HG03520 (cell line): ENCODE data around the gene RAB3A.
"Not testable (repeated sequence)": the region's sequence is repeated elsewhere in the genome, so short reads cannot be mapped to it uniquely, and the experiment has no call there.

Source experiments
- ATAC-seq: cut with Tn5 transposase; IDR thresholded peaks from one replicate; pipeline ENCODE4 v1.9.1; 2021; ENCODE audit warnings: mild to moderate bottlenecking, moderate library complexity; ENCODE audit not compliant: unreplicated experiment

Gene RAB3A

DNA sequence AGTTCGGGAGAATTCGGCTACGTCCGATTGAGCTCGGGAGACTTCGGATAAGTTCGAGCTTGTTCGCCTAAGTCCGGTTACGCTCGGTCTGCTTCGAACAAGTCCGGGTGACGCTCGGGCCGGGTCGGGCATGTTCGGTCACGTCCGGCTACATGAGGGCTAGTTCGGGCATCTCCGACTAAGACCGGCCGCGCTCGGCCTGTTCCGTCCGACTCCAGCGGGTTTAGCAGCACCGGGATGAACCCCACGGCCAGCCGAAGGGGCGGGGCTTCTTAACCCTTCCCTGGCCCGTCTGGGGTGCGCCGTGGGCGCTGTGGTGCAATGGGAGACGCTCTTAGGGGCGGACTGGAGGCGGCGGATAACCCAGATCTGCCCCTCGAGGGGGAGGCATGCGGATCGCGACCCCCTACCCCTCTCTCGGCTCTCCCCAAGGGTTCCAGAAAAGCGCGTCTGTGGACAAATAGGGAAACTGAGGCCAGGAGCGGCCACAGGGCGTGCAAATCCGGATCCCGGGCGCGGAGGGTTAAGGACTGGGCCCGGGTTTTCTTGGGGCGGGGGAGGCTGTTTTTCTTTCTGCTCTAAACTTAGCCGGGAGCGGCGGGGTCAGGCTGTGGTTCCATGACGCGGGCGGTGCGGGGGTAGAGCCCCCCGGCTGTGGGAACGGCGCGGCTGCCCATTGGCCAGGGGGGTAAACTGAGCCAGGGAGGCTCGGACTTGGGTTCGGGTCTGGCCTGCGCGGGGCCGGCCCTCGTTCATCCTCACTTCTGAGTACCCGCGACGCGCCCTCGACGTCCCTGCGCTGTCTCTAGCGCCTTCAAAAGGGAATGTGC, 20.9 kb upstream of the RAB3A start:
- ATAC-seq: peak; percentile 86

DNA sequence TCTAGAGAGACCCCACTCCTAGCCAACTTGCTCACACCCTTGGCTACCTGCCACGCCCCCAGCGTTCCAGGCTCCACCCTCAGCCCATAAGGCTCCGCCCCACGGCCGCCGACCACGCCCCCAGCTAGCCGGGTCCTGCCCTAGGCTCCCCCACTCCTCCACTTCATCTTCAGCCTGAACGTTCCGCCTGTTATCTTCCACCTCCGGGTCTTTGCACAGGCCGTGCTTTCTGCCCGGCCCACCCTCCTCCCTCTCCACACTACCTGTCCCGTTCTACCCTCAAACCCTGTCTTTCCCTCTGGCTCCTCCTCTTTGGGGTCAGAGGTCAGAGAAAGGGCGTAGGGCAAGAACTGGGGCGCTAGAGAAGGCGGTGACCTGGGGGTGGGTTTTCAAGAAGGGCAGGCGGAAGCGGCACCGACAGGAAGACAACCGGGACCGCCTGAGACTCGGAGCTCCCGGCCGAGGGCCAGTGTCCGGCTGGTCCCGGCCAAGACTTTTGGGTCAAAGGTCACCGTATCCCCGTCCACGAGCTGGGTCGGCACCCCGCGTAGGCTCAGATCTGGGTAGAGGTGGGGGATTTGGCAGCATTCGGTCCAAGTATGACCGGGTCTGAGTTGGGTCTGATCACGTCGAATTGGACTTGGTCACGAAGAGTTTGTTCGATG, 20.1 kb upstream of the RAB3A start:
- ATAC-seq: no peak

DNA sequence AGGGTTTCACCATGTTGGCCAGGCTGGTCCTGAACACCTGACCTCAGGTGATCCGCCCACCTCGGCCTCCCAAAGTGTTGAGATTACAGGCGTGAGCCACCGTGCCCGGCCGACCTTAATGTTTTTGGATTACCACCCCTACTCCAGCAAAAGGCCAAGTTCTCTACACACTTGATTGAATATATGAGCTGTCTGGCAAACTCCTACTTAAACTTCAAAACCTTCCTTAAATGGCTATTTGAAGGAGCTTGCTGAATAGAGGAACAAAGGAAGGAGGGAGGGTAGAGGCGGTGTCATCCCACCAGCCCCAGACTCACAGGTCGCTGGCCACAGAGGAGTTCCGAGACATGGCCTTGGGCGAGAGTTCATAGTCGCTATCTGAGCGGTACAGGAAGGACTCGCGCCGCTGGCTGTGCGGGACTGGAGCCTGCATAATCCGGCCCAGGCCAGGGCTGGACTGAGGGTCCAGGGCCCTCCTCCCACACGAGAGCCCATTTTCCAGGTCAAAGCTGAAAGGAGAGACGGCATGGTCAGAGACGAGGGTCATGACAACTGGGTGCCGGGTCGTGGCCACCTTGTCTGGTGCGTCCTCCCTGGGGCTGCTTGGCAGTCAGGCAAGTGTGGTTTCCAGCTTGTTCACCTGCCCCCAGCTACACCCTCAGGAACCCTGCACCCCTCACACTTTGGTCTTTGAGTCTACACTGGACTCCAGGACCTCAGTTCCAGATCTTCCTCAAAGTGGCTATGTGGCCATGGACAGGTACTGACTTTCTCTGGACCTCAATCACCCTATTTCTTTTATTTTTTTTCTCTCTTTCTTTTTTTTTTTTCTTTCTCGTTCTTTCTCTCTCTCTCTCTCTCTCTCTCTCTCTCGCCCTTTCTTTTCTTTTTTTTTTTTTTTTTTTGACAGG, 18.2 kb upstream of the RAB3A start:
- no peak for ATAC-seq

DNA sequence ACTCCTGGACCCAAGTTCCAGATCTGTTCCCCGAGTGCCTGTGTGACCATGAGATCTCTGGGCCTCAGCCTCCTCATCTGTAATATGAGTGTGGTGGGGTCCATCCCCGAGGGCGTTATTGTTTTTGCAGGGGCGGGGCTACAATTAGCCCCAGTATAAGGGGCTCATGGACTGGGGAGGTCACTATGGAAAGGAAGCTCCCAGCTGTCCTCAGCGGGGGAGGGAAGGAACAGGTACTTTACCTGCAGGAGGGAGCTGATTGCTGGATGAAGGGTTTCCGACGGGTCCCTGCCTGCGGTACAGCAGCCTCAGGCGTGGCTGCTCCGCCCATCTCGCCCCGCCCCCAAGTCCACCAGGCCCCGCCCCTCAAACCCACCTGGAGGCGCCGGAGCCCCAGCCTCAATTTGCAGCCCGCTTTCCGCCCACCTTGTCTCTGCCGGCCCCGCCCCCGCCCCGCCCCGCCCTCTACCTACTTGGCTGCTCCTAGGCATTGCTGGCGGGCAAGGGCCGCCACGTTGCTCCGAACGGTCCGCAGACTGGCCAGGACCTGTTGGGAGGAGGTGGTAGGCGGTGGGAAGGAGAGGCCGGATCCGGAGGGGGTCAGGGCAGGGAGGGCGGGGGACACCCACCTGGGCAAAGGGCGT, 16.9 kb upstream of the RAB3A start:
- ATAC-seq: no peak

DNA sequence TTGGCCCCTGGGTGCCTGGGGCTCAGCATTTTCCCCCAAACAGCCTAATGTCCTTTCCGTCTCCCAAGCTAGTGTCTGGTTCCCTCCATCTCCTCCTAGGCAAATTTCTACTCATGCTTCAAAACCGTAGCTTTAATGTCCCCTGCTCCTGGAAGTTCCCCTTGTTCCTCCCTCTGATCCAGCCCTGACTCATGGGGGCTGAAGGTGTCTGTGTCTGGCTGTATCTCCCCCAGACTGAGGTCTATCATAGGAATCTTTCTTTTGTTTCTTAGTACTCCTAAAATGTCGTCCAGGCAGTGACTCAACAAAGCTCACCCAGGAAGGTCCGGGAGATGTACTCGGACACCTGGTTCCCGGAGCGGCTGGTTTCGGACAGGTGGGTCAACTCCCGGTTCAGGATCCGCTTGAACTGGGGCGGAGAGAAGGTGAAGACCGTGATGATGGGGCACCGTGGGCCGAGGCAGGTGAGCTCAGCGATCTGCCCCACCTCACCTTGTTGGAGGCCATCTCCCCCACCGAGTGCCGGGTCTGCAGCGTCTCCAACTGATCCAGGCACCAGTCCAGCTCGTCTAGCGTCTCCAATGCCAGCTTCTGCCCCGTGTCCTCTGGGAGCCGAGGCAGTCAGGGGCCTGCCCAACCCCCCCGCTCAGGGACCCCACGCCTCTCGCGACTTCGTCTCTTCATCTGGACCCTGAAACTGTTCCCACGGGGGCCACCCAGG, 16.2 kb upstream of the RAB3A start:
- ATAC-seq: no peak

DNA sequence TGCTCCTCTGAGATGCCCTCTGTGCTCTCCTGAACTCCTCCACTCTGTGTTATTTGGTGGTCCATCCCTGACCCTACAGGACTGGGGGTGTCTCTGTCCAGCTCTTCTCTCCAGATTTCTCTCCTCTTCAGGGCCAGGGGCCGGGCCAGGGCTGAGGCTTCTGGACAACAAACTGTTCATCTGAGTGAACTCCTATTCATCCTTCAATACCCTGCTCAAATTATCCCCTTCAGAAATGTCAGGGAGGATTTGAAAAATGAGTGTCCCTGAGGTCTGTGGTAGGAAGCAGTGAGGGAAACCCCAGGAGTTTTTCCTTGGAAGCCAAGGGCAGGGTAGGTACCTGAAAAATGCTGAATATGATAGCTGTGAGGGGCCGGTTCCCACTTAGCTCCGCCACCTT, 14.8 kb upstream of the RAB3A start:
- ATAC-seq: no peak

DNA sequence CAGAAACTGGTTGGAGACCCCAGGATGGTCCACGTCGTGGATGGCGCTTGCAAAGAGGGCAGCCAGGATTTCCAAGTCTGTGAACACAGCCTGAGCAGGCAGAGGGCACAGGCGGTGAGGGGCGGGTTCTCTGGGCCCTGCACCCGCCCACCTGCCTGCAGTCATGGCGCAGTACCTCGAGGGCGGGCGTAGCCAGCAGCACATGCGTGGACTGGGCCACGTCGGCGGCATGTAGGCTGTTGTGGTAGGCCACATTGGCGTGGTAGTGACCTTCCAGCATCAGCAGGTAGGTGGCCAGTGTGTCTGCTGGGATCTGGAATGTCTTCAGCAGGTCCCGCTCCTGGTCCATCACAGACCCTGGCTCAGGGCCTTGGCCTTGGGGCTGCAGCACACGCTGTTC, 14.3 kb upstream of the RAB3A start:
- ATAC-seq: no peak

DNA sequence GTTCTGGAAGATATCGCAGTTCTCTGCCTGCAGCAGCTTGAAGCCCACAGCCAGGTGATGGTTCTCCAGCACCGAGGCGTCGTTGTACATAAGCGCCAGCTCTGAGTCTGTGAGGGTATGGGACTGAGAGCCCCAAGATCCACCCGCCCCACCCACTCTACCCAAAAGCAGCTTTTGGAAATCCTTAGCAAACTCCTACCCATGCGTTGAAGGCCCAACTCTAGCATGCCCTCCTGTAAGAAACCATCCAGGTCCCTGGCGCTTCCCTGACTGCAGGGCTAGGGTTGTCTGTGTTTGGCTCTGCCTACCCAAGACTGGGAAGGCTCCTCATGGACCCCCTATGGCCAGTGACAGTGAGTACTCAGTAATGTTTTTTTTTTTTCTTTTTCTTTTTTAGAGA, 12.9 kb upstream of the RAB3A start:
- no peak for ATAC-seq

DNA sequence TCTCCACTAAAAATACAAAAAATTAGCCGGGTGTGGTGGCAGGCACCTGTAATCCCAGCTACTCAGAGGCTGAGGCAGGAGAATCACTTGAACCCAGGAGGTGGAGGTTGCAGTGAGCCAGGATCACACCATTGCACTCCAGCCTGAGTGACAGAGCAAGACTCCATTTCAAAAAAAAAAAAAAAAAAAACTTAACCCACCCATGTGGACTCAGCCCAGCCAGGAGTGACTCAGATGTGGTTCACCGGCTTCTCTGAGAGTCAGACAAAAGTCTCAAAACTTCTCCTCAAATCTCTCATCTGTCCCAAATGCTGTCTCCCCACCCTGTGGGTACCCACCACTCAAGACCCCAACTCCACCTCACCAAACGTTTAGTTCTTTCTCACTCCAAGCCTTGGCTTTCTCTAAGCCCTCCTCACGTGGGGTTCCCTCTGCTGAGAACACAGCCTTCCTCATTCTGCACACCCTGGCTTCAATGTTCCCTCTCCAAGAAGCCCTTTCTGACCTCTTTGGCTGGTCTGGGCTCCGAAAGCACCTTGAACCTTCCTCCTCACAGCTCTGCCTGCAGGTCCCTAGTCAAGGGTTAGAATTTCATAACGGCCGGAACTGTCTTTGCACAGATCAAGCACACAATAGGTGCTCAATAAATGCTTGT, 11.1 kb upstream of the RAB3A start:
- ATAC-seq: no peak

DNA sequence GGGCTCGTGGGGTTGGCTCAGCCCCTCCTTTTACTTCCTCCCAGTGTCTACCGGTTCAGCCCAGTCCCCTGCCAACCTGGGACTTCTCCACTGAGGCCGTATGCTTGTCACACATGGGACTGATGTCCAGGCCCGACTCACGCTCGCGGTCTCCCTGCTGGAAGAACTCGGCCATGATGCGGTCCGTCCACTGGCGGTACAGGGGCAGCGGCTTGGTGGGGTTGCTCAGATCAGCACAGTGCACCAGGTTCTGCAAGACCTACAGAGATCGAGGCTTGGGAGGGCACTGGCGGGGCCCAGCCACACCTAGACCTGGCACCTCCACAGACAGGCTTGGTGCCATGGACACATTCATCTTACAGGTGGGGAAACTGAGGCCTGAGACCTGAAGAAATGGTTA, 7.8 kb upstream of the RAB3A start:
- no peak for ATAC-seq

DNA sequence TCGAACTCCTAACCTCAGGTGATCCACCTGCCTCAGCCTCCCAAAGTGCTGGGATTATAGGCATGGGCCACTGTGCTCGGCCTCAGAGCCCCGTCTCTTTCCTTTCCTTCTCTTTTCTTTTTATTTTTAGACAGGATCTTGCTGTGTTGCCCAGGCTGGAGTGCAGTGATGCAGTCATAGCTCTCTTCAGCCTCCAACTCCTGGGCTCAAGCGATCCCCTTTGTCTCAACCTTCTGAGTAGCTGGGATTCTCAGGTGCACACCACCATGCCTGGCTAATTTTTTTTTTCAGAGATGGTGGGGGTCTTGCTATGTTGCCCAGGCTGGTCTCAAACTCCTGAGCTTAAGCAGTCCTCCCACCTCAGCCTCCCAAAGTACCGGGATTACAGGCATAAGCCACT, 6.1 kb upstream of the RAB3A start:
- not testable (repeated sequence) for ATAC-seq

DNA sequence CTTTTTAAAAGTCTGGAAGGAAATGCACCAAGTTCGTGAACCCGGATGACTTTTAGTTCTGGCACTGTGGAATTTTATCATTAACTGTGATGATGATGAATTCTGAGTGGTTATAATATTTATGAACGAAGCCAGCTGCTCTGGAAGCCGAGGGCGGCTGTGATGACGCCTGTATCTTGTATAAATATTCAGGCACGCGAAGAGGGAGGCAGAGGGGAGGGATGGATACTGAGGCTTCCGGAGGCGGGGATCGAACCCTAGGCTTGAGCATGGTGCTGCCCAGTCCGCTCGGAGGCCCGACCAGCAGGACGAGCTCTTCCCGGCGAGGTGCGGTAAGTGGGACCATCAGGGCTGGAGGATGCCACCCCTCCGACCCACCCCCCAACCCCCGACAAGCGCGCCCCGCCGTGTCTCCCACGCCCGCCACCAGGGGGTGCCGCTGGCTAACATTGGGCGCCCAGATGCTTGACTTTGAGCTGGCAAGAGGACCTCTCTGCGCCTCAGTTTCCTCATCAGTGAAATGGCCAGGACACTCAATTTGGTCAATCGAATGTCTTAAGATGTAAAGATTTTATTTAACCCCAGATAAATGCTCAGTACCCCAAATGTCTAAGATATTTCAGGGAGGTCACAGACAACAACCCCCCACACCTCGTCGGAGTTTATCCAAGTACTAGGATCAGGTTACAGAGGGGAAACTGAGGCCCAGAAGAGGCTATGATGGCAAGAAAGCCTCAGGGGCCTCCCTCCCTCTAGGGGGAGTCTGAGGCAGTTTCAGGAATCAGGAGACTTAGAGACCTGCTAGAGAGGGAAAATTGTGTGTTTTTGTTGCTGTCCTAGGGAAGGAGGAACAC, 4.5 kb upstream of the RAB3A start:
- ATAC-seq: no peak

DNA sequence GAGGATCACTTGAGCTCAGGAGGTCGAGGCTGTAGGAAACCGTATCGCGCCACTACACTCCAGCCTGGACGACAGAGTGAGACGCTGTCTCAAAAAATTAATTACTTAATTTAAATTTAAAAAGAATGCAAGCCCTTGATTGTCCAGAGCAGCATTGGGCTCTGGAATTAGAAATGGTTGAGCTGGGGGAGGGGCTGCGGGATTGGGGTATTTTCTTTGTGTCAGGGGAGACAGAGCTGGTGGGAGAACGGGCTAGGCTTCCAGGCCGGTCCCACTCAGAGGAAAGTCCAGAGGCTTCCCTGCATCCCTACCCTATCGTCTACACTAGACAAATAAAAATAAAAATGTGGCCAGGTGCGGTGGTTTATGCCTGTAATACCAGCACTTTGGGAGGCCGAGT, 2.2 kb upstream of the RAB3A start:
- no peak for ATAC-seq

DNA sequence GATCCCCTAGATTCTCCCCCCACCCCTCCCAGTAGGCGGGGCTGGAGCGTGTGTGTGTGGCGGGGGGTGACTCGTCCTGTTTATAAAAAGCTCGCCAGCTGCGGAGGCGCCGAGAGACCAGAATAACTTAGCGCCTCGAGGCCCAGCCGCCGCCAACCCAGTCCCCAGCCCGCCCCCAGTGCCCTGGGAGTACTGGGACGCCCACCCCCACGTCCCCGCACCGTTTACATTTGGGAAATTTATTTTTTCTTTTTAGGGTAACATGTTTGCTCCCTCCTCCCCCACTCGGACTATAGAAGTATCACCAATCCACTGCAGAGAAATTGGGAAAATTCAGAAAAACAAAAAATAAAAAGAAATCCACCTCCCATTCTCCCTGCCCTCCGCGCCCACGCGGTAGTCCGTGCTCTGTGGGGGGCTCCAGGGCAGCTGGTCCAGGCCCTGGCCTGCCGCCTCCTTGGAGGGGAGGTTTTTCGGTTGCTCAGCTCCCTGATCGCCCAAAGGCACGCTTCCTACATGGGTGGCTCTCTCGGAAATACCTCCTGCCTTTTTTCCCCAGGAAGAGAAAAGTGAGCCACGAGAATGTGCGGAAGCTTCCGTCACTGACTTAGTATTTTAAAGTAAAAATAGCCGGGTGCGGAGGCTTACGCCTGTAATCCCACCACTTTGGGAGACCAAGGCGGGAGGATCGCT, 1.5 kb upstream of the RAB3A start:
- ATAC-seq: no peak

DNA sequence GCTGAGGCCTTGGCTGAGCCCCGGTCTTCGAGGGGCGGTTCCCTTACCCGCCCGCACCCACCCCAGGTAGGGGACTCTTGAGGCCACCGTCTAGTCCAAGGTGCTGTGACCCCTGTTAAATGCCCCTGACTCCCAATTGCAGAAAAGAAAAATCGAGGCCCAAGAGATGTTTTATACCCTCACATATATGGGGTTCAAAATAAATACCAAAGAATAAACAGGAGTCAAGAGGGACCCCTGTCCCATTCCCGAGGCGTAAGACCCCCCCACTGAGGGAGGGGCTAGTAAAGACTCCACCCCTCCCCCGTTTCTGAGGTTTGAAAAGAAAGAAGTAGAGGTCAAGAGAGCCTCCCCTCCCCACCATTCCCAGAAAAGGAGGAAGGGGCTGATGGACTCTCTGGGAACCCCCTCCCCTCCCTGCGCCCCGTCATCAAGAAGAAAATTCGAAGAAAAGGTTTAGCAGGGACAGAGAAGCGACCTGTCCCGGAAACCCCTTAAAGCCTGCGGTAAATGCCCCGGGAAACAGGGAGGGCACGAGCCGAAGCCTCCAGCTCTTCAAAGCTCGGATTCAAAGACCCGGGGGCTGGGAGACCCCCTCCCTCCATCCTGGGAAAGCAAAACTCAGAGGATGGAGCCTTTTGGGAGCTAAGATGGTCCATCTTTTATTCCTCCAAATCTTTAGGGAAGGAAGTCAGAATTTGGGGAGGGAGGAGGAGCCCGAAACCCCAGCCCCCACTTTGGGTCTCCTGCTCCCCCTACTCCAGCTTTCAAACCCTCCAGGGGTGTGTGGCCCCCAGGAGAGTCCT, 755 bp upstream of the RAB3A start:
- peak; percentile 3 for ATAC-seq

DNA sequence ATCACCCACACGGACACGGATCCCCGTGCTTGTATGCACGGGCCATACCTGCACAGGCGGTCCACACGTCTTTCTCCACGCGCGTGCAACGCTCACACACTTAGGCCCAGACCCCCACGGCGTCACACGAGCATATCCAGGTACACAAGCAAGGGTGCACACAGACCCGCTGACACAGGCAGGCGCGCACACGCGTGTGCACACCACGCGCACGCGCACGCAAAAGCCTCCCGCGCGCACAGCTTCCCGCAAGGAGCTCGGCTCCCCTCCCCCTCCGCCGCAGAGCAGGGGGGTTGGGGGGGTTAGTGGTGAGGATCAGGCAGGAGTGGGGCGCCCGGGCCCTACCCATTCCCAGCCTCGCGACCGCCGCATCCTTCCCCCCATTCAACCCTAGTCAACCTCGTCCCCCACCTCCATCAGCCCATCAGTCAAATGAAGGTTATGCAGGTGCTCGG, 407 bp downstream of the RAB3A start:
- peak; percentile 0 for ATAC-seq

DNA sequence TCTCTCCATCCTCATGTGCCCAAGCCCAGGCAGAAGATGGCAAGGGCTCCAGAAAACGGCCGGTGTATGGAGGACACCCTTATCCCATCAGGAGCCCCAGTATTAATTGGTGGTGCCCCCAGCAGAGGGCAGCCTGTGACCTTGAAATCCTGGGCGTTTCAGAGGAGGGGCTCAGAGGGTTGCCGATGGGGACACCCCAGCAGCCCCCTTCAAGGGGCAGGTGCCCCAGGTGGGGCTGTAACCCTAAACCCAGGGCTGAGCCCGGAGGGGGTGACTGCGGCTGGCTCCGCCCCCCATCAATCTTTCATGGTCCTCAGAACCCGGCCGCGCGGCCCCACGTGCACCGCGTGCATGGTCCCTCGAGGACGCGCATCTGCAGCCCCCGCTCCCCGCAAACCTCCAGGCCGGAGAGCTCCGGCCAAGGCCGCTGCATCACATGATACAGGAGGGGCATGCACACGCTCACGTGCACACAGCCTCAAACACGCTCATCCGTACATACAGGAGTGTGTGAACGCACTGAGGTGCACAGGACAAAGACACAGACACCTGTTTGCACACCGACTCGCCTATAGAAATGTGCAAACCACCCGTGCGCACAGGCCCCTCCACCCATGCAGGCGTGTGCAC, 949 bp downstream of the RAB3A start:
- no peak for ATAC-seq
